Measurements from ENCODE around the gene UQCRQ.

The UQCRQ gene

DNA sequence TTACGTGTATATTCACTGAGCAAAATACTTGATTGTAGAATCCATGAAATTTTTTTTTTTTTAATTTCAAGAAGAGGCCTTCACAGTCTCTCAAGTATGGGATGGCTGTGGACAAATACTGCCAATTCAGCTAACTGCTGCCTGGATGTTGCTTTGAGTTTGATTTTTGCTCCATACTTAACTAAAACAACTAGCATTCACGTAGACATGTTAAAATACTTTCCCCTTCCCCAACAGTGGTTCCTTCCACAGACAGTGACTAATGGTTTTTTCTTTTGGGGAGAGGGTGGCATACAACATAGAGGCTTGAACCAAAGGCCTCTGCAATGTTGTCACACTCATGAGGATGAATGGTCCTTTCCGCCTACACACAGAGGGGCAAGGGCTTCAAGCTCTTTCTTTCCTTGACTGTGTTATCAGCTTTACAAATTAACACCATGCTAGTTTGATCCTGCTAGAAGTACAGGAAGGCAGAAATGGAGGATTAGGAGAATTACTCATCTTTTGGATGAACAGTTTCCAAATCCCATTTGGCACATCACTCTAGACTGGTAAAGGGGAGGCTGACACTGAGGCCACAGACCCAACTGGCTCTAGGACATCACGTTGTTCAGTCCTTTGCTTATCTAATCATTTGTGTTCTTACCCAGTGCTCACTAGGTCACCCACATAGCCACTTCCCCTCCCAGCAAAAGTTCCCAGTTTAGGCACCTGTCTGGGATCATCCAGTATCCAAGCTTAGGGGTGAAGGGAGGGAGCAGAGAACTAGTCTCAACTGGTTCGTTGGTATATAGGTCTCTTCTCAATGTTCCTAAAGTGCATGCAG is 5.2 kb downstream of the UQCRQ start:
- no peak for DNase-seq (ENCODE audit: low spot score)

DNA sequence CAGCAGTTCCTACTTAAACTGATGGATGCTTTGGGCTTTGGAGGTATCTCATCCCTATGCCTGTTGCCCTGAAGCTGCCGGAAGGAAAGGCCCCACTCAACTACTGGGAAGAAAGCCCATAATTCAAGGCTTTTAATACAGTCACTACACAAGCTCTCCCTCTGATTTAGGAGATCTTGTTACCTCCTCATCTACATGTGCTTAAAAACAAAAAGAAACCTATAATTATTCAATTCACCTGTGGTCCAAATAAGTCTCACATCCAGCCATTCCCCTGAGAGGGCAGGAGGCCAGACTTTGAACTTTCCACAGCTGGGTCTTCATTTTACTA is 6.3 kb downstream of the UQCRQ start:
- DNase-seq (ENCODE audit: low spot score), result no peak

DNA sequence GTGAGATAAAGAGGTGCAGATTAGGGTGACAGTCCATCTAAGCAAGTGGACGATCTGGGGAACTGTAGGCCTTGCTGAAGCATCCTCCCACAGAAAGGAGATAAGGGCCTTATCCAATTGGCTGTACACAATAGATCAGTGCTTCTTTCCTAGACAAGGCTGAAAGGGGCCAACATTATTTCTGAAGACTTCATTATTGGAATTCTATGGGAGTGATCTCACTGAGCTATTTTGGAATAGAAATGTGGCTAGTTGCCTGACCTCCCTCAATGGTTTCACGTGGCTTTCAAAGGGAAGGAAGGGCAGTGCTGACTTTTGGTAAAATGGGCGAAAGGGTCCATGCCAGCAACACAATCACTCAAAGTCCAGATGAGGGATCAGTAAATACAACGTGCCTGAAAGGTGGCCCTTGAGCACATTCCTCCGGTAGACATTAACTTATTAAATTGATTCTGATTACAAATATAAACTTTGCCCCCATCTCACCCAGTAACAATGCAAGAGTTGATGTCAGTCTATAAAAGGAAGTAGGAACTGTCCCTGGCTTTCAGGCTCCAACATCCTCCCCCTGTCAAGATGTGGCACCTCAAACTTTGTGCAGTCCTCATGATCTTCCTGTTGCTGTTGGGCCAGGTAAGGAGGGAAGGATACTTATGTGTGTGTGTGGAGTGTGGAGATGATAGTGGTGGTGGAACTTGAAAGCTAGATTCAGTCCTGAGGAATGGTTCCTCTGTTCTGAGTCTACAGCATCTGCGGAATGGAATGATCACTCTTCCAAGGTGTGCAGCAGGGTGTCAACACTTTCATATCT is 6.9 kb downstream of the UQCRQ start, which contains the start of gene LEAP2:
LEAP2 (plus strand) TSS at position 550 of the 811 bp plus-strand sequence; CDS start at position 577, 27 bp downstream.
- peak; percentile 18 for DNase-seq (ENCODE audit: low spot score)

DNA sequence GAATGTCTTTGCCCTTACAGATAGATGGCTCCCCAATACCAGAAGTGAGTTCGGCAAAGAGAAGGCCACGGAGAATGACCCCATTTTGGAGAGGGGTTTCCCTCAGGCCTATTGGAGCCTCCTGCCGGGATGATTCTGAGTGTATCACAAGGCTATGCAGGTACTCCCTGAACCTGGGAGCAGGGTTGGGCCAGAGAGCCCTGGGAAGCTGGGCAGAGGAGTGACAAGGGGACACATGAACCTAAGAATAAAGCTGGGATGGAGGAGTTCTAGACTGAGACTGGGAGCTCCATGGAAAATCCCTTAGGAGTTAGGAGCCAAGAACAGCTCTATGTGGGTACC is 7.5 kb downstream of the UQCRQ start:
- no peak for DNase-seq (ENCODE audit: low spot score)

DNA sequence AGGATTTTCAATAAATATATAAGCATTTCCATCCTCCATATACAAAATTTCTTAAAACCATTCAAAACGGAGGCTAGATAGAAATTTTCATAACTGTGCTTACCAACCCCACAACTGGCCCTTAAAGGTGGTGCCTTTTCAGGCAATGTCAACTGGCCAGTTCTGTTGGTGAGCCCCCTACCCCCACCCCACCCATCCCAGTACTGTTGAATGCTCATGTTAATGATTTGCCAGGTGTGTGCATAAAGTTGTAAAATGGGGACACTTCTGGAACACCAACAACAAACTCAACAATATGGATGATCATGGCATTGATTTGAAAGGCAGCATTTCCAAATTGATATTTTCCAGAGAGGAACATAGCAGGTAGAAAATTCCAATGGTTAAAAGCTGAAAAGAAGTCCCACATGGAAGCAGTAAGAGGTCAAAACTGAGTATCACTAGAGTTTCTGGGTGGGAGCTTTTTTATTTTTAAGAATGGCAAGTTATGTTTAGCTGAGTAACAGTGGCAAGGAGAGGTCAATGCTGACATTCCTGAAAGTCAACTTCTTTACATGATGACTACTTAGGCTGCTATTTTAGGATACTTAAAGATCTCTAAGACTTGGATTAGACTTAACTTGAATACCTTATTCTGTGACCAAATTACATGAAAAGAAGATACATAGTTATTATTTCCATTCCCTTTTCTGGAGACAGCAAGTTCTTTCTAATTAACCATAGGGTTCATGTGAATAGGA is 9.7 kb downstream of the UQCRQ start:
- peak; percentile 27 for DNase-seq (ENCODE audit: low spot score)

DNA sequence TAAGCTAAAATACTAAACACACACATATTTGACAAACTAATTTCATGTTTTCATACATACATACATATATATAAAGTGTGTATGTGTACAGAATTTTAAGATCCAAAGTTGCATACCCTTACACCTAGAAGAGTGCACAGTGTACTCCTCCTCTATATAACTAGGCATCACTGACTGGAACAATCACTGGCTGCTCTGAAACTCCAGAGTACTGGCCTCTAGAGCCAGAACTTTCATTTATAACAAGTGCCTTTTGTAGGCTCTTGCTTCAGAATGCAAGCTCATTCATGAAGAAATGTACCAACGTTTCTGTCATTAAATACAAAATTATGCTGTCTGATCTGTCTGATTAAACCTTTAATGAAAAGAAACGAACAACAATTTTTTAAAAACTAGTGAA is 11.0 kb downstream of the UQCRQ start:
- DNase-seq (ENCODE audit: low spot score), result no peak

DNA sequence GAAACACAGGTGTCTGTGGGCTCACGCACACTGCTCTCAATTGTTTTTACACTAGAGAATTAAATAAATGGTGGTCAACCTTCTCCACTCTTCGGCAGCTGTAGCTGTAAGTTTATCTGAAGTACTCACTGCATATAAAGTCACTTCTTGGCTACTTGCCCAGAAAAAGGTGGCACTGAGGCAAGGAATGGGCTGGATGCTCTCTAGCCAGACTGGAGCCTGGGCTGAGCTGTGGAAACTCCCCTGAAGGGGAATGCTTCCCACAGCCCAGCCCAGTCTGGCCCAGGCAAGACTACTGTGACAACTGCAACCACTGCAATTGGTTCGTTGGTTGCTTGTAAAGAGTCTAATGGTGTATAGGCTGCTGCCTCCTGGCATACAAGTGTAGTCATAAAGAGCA is 11.5 kb downstream of the UQCRQ start:
- DNase-seq (ENCODE audit: low spot score), result no peak

DNA sequence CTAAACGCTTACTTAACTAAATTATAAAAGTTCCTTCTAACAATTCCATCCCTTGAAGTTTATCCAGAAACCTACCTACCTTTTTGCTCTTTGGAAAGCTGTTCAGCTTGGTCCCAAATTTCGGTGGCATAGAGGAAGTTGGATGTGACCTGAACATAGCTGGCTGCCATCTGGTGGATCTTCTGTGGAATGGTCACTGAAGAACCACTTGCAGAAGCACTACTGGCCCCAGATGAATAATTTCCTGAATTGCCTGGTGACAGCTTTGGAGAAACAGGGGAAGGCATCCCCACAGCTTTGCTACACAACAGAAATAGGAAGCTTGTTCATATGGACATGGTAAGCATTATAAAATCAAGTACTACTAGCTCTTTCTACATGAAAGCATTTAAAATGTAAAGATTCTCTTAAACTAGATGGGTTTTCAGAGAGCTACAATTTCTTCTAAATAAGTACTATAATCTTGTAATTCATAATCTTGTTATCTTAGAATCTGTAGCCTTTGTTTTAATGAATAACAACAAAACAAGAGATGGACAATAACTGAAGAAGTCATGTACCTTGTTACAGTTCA is 16.9 kb downstream of the UQCRQ start:
- DNase-seq (ENCODE audit: low spot score), result peak; percentile 71

DNA sequence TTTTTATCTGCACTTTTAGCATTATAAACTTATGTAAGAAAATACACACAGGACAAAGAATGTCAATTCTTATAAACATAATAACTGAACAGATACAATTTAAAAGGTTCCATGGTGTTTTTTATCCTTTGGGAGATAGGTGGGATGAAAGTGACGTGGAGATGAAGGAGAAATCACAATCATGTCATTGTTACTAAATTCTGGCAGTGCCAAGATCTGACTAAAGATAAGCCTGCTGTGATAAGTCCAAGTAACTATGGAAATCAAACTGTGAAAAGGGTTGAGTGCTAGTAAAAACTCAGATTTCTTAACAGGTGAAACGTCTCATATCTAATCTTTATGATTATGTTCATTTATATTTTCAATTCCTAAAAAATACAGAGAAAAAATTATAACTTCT is 18.1 kb downstream of the UQCRQ start:
- no peak for DNase-seq (ENCODE audit: low spot score)

DNA sequence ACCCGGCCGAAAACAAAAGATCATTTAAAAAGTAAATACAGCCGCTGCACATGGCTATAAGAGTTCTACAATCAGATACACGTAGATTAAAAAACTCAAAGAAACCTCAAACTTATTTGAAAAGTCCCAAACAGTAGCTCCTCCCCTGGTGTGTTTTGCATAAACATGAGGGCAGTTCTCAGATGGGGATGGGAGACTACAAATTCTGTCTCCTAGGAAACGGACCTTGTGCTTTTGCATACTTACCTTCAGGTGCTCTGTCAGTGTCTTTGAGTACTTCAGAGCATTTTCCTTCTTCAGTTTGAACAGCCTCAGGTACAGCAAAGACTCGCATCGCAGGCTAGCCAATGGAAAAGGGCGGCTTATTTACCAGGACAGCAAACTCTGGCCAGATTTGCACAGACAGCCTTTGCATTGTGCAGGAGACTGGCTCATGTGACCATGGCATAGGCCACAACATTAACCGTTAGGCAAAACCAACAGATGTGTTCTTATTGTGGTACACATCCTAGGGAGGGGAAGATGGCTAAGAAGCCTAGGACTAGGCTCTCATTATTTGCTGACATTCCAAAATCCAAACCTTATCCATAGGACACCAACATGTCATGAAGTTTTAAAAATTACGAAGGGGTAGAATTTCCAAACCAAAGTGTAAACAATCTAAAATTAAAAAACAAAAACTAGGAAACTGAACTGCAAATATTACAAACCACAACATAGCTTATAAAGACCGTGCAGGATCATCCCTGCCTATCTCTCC is 19.8 kb downstream of the UQCRQ start:
- no peak for DNase-seq (ENCODE audit: low spot score)

DNA sequence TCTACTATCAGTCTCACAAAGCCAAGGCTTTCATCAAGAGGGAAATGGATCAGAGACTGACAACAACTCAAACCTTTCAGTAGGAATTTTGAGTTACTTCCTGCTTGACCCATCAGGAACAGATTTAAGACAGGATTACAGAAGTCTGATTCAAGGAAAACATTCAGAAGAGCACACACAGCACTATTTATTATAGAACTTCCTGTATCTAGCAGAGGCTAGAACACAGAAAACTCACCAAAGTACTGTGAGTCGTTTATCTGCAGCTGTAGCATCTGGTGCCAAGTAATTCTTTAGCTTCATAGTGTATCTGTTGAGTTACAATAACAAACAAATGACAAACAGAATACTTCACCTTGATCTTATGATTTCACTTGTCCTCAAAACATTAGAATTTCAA is 20.8 kb downstream of the UQCRQ start:
- no peak for DNase-seq (ENCODE audit: low spot score)

DNA sequence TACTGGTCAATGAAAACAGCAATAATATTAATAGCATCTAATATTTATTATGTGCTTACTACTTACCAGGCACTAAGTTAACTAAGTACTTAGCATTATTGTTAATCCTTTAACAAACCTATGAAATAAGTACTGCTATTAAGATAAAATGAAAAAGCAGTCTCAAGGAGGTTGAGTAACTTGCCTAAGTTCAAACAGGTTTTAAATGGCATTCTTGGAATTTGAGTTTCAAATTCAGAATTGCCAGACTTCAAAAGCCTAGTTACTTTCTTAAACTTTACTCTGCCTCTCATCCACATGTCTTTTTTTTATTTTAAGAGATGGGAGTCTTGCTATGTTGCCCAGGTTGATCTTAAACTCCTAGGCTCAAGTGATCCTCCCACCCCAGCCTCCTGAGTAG is 23.1 kb downstream of the UQCRQ start:
- no peak for DNase-seq (ENCODE audit: low spot score)

DNA sequence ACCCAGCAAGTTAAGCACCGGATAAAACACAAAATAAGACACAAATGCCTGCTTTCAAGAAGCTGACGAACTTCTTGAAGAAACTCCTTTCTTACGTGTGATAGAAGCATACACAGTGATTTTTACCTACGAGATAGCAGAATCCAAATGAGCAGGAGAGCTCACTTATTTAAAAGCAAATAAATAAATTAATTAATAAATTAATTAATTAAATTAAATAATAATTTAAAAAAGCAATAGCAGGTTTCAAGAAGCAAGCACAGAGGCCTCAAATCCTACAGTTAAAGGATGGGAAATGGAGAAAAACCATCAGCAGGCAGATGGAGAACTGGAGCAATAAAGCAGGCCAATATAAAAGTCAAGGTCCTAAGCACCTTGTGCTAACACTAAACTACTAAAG is 24.4 kb downstream of the UQCRQ start:
- DNase-seq (ENCODE audit: low spot score), result no peak

DNA sequence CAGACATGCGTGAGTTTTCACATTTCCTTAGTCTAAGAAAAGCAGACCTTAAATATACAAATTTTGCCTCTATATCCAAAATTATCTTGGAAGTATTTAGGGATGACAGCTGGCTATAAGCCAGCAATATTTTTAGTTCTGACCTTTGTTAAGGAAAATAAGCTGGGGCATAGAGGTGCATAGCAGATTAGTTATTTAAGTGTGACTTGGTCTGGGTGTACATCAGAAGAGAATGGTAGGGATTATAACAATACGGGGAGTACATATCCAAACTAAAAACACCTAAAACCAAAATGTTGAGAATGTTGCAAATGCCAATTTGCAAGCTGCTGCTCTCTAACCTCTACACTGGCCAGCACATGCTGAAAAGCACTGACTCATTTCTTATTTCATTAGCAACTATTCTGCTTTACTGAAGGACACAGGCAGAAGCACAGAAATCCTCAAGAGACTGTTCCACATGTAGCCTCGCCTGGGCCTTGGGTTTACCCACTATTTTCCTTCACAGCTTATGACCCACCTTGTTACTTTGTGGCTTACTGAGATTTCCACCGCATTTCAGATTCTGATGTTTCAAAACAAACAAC is 29.4 kb downstream of the UQCRQ start:
- no peak for DNase-seq (ENCODE audit: low spot score)

DNA sequence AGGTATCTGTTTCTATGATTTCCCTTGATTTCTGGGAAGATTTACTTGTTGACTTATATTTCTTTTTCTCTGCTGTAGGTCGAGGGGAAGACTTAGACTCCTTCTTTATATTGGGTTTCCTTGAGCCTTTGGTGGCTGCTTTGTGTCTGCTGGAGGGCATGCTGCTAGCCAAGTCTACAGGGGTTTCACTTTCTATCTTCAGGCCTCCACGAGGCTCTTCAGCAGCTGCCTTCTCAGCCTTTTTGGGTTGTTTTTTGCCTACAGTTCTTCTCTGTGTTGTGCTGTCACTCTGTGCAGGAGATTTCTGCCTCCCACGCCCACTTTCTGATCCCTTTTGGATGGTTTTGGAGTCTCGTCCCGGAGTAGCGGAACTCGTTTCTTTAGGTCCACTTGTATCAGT is 30.2 kb downstream of the UQCRQ start:
- DNase-seq (ENCODE audit: low spot score), result no peak

DNA sequence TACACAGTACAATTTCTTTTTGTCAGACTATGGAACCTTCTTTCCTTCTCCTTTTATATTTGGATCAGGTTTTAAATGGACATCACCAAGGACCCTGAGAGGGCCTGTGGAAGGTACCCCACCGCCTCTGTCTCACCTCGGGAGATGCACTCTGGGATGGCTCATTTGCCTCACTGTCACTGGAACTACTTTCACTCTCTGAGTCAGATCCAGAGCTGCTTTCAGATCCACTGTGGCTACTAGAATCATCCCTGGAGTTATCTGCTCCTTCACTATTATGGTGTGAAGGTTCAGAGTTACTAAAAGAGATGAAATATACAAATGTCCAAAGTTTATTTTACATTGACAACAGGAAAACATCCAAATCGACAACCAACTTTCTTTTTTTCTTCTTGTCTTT is 31.7 kb downstream of the UQCRQ start:
- DNase-seq (ENCODE audit: low spot score), result no peak

DNA sequence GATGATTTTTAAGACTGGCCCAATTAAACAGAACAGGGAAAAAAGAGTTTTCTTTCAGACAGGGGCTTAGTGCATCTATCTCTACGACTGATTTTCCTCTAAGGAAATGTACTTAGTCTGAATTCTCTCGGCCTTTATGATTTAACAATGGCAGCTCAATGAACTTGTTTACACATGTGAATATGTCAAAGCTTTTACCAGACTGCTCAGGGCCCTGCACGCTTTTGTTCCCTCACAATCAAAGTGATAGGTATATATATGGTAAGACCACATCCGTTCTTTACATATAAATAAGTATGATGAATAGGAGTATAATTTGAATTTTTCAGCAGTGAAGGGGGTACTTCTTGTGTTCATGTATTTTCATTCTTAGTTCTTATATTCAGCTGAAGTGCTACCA is 34.6 kb downstream of the UQCRQ start:
- no peak for DNase-seq (ENCODE audit: low spot score)

DNA sequence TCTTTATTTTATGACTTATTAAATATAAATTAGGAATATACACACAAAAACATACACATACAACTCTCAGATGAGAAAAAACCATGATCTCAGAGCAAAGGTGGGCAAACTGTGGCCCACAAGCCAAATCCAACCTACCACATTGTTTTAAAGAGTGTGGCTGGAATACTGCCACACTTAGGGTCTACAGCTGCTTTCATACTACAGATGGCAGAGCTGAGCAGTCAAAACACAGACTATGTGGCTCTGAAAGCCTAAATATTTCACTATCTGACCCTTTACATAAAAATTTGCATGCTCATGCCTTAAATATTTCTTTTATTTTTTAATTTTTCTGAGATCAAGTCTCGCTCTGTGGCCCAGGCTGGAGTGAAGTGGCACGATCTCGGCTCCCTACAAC is 35.3 kb downstream of the UQCRQ start:
- DNase-seq (ENCODE audit: low spot score), result no peak

DNA sequence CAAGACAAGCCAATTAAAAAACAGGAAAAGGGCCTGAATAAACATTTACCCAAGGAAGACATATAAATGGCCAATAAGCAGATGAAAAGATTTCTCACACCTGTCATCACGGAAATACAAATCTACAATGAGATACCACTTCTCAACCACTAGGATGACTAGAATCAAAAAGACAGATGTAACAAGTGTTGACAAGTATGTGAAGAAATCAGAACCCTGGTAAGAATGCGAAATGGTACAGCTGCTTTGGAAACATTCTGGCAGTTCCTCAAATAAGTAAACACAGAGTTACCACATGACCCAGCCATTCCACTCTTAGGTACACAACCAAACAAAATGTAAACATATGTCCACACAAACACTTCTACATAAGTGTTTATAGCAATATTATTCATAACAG is 39.5 kb downstream of the UQCRQ start:
- no peak for DNase-seq (ENCODE audit: low spot score)

DNA sequence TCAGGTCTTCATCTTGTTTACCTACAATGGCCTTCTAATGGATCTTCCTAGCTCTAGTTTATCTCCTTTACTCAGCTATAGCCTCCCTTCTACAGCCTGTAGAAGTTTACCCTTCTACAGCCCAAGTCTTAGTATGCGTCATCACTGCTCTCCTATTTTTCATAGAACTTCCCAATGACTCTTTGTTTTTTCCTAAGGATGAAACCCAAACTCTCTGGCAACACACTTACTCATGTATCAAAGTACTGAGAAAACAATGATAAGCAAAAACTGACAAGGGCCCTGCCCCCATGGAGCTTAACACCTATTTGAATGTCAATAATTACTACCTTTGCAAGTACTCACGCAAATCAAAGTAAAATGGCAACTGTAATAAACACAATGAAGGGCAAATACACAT is 40.7 kb downstream of the UQCRQ start:
- DNase-seq (ENCODE audit: low spot score), result no peak

DNA sequence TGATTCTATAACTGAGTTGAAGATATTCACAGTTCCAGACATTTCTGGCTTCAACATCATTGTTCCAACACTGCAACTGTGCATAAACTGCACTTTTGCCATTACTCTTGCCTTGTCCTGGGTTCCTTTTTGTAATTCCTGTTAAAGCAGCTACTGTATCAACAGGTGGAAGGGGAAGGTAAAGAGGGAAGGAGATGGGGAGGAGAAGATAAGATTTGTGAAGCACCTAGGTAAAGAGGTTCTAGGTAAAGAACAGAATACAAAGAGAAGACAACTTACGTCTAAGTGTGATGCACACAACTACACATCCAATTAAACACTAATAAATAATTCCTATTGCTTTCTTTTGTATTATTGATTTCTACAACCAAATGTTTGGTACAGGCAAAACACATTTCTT is 43.3 kb downstream of the UQCRQ start:
- DNase-seq (ENCODE audit: low spot score), result no peak

DNA sequence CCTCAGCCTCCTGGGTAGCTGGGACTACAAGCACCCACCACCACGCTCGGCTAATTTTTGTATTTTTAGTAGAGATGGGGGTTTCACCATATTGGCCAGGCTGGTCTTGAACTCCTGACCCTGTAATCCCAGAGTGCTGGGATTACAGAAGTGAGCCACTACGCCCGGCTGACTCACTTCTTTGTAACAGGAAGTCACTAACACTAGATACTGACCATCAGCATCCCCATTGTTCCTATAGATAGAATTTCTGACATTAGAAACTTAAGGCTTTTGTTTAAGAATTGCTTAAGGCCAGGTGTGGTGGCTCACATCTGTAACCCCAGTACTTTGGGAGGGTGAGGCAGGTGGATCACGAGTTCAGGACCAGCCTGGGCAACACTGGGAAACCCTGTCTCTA is 49.2 kb downstream of the UQCRQ start:
- no peak for DNase-seq (ENCODE audit: low spot score)

Data from GM03348 (cell line).